Endometrium (tissue), 2 donors: ENCODE measurements around the gene ATXN7L1.

Experiments
- FAIRE-seq: peaks from 2 replicates; lab custom pipeline; 2012; peaks lifted over from hg19 to GRCh38; lab: Jason Lieb, UNC
- donor health status: control.
- donor health status: control.

The ATXN7L1 gene

DNA sequence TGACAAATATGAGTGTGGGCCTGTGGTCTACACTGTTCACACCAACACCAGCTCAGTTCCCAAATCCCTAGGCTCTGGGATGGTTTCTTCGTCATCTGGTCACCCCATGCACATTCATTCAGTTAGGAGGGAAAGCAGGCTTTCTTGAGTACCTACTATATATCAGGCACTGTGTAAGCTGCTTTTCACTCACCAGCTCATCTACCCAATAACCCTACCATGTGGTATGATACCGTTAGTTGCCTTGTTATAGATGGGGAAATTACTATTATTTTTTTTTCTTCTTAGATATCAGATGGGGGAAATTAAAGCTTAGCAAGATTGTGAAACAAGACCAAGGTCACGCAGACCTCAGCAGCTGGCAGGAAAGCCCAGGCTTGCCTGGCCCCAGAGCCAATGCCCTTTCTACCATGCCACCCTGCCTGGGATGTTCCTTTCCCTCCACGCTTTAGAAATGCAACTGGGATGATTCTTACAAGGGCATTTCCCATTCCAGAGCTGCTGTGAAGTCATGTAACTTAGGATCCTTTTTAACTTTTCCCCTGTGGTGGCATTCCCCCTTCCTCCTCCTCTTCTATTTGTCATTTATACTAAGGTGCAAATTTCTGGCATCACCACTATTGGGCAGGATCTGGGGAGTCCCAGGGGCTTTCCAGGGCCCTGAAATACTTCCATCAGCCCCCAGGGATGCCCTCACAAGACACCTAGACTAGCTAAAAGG lies 202.0 kb downstream of the ATXN7L1 start:
- FAIRE-seq: no peak

DNA sequence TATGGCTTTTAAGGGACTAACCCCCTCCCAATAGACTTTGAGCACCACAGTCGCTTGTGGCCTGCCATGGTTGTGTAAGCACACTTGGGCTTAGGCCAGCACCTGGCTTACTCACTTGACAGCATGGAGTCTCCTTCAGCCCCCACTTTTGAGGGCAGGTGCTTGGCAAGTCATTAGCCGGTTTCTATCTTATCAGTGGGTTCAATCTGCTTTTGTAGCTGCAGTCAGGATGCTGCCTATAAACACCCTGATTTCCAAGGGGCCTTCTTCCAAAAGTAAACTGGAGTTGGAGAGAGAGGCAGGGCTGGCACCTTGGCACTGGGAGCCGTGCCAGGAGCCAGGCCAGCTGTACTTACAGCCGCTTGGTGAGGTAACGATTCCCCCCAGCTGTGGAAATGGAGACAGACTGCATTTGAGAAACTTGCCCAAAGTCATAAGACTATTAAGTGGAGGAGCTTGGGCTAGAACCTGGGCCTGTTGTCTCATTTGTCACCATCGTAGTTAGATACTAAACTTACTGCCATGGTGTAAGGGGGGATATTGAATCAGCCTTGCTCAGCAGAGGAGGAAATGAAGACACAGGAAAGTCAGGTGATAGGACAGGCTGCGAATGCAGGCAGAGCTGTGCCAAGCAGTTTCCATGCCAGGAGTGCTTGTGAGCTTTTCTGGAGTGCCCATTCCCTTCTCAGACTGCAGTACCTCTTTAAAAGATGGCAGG lies 202.9 kb downstream of the ATXN7L1 start:
- FAIRE-seq: no peak

DNA sequence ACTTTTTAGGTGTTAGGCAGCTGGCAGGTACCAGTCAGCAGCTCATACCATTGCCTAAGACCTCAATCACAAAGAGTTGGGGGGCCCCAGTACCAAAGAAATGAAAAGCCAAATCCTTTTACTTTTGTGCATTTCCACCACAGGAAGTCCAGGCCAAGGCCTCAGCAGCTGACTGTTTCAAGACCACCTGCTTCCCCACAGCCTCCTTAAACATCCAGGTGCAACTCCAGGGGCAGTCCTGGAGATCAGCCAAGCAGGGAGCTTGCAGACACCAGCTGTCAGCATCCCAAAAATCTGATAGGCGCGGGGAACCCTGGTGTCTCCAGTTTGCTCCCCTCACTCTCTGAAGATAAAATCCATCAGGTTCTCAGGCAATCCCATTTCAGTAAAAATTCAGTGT lies 203.6 kb downstream of the ATXN7L1 start:
- FAIRE-seq: no peak

DNA sequence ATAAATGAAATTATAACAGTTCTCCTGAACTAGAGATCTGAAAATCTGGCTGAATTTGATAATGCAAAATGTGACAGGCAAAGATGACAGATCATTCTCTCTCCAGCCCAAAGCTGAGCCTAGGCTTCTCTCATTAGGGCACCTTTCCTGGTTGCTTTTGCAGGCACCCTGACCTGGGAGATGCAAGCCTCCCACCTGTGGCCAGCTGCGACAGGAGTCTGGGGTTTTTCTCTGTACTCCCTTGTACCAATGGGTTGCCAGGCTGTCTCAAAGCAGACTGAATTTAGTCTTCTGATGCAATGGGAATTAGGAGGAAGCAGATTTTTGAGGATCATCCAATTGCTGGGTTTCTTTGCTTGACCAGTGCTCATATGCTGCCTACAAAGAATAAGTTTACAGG lies 210.1 kb downstream of the ATXN7L1 start:
- no peak for FAIRE-seq

DNA sequence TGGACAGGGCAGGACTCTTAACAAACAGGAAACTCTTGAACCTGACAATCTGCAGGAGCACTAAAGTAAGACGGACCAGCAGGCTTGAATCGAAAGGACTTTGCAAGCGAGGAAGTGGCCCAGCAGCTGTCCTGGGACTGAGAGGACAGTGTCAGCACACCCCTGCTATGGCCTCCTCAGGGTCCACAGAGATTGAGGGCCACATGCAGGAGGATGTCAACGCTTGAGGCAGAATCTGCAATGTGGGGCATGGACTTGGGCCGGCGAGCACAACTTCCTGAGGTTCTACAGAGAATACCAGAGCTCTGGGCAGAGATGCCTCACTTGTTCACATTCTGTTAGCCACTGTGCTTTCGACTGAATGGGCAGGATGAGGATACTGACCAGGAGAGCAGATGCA lies 210.7 kb downstream of the ATXN7L1 start:
- no peak for FAIRE-seq

DNA sequence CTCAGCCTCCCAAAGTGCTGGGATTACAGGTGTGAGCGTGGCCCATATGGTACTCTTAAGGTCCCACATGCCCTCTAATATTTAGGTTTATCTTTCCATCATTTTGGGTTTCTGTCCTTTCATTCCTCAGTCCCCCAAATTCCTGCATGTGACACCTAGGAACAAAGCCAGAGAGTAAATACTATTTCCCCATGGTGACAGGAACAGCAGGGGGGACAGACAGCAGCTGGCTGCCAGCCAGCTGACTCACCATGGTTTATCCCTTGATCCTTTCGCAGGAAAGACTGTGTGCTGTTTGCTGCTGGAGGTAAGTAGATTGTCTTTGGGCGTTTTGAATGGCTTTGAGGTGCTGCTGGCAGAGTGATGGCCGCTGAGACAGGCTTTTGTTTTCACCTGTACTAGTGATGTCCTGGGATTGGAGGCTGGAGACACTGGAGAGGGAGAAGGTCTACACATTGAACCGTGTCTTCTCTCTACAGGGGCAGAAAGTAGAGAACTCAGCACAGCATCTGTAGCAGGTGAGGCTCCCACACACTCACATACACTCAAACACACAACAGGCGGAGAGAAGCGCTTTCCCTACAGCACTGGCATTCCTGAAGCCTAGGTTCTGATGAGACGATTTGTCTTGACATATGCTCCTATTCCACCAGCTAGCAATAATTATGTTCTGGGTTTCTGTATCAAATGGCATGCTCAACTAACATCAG lies 211.4 kb downstream of the ATXN7L1 start:
- FAIRE-seq: no peak

DNA sequence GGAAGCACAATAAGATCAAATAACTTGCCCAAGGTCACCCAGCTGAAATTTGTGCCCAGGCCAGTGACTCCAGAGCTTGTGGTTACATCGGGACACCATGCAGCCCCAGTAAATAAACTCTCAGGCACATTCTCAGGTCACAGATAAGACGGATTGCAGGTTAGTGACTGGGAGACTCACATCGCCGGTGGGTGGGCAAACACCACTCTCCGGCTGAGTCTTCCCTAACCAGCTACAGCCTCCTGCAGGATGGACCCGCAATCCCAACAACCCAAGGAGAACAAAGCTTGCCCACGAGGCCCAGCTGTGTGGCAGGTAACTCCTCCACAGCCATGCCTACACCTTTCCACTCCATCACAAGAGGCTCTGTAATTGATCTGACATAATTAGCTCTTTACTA lies 213.4 kb downstream of the ATXN7L1 start:
- FAIRE-seq: no peak

DNA sequence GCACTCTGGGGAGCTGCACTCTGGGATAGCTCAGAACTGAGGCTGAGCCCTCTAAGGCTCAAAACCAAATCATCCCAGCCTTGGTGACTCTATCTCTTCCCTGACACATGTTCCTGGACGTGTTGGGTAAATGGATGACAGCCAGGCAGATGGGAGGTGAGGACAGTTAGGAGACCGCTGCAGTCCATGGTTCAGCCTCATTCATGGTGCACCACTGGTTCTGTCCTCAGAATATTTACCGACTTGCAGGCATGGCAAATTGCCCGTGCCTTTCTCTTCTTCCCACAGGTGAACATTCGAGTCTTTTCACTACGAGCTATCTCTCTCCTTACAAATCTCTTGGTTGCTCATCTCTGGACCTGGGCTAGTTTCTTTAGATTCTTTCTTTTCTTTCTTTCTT lies 214.8 kb downstream of the ATXN7L1 start:
- FAIRE-seq: no peak

DNA sequence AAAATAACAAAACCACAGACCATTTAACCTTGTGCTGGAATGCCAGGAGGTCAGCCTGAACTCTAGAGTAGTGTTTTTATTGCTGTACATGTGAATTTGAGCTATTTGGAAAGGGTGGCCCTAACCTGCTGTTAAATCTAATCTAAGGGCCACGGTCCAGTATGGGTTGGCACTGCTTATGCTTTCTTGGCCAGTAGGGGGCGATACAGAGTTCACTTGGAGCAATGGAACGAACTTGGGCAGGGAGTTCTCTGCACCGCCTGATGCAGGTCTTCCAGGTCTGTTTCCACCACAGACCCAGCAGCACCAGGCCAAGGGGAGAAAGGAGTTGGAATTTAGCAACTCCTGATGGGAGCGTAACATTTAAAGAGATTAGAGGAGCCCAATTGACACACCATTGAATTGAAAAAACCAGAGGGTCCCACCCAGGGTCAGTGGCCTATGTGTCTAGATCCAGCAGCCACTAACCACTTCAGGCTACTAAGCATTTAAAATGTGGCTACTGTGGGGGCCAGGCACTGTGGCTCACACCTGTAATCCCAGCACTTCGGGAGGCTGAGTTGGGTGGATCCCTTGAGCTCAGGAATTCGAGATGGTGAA lies 219.4 kb downstream of the ATXN7L1 start:
- no peak for FAIRE-seq

DNA sequence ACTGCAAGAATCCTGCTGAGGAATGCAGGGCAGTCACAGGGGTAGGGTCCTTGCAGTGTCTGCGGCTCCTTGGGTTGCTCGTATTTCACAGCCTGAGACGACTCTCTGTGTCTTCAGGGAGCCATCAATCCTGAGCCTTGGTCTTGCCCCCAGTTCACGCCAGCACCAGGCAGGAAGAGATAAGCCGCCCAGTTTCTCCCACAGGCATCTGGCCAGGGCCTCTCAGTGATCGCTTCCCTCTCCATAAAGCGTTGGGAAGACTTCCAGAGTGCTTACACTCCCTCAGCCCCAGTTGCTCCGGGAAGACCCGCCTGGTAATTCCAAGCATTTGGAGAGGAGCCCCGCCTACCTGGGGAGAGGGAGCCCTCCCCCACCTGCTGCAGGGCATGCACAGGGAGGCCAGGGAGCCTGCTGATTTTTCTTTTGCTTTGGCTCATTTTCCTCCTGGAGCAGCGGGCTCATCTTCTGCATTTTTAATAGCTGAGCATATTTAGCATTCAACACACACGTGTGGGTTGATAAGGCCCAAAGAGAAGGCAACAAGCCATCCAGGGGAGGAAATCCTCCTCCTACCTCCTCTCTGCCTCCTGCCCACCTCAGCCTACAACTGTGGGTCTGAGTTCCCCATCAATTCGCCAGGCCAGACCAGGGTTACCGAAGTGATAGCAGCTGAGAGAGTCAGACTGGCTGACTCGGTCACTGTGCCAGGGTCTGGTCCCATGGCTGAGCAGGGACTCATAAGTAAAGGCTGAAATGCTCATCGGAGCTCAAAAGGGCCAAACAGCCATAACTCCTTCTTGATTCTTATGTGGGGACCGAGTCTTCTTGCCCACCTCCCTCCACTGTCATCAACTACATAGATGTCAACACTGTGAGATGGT lies 220.7 kb downstream of the ATXN7L1 start:
- FAIRE-seq: no peak

DNA sequence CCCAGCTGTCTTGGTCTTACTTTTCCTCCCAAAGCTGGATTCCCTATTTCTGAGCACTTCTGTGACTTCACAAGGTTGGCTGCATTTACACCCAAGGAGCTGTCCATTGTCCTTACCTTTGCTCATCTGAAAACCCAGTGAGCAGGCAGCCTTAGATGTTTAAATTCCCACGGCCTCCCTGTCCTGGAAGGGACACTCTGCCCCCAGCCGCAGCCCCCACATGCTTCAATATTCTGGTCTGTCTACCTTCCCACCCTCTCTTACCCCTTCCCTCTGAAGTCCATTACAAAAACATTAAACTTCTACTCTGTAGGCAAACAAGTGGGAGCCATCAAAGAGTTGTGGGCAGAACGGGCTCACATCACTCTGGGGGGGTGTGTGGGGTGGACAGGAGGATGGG lies 221.3 kb downstream of the ATXN7L1 start:
- FAIRE-seq: no peak

DNA sequence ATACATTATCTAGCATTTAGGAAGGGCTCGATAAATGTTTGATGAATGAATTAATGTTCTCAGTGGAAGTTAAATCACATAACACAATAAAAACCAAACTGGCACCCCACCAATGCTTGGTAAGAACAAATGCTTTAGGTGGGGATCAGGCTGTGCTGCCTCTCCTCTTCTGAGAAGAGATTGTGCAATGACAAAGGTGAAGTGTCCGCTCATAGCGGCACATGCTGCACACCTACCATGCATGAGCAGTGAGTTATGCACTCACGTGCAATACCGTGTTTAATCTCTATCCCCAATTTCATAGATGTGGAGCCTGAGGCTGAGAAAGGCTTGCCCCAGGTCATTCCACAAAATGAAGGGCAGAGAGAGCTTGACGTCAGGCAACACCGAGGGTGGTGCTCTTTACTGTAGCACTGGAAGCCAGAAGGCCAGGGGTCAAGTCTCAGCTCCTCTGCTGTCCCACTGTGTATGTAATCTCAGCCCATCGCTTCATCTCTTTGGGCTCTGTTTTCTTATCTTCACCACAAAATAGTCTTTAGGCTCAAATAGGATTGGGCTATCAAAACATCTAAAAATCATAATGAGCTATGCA lies 222.2 kb downstream of the ATXN7L1 start:
- no peak for FAIRE-seq

DNA sequence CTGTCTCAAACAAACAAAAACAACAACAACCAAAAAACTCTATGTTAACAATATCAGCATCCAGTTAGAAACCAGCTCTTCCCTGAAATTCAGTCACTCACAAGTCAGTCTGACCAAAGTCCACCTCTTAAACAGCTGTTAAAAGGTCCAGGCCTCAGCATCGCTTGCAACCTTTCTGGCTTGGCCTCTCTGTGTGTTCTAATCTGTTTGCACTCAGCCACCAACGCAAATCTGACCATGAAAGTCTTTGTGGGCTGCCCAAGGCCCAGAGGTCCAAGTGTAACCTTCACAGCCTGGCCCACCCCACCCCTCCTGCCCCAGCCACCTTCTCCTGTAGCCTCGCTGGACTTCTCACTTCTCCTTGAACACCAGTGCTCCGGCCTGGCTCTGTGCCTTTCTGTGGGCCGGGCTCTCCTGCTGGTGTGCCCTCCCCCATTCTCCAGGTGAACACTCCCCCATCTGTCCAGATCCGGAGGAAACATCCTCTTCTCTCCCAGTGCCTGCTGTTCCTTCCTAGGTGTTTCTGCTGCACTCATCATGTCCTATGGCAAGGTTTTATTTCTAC lies 222.9 kb downstream of the ATXN7L1 start:
- no peak for FAIRE-seq

DNA sequence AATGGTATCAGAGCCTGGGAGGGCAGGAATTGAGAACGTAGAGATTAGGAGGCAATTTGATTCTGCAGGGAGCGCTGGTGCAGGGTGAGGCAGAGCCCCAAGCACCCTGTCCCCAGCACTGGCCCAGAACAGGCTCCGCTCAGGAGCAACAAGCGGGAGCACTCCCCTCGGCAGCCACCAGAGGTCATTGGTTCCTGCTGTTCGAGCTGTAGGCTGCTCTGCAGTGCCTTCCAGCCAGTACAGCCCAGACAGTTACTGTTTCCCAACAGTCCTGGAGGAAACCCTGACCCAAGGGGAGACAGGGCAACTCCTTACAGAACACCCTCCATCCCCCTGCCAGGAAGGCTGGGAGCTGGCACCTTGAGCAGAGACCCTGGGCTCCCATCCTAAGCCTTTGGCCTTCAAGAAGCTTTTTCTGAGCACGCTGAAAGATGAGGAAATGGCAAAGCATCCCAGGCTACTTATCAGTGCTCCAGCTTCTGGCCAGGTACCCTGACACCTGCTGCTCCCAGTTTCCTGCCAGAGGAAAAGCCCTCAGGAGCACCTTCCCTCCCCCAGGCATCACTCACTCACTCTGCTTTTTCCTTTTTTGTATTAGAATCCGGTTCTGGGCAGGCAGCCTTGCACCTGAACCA lies 223.9 kb downstream of the ATXN7L1 start:
- no peak for FAIRE-seq

DNA sequence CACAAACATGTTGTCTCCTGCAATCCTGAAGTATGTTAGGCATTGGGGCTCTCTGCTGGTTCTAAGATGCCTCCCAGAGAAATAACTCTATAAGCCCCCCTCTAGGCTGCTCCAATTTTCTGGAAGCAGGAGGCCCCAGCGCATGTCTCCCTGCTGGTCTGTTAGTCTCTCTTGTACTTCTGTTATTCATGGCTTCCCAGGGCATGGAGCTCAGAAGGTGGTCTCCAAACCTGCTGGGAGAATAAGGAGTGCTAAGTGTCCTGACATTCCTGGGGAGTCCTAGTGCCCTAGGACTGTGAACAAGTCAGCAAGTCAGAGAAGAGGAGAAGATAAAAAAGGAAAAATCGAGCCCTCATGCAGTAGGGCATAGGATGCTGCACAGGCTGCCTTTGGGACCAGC lies 224.6 kb downstream of the ATXN7L1 start:
- FAIRE-seq: no peak

DNA sequence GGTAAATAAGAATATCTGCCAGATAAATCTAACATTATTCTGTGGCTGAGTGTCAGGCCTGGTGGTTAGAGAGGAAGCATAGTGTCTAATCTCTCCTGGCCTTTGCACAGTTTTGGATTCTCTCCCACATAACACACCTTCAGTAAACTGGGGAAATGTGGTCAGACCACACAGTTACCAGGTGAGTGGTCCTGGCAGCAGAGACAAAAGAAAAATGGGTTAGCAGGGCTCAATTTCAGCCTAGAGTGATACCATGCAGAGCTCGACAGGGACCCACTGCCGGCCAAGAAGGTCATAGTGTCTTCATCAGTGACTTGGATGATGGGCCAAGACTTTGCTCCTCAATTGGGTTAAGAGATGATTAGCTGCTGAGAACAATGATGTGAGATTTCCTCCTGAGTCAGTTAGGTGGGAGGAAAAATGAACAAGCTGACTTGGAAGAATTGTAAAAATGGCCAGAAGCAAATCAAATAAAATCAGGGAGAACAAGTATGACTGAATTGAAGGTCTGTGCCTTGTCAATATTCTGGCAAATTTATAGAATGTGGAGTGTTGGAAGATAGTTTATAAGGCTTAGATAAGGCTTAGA lies 225.9 kb downstream of the ATXN7L1 start:
- no peak for FAIRE-seq

DNA sequence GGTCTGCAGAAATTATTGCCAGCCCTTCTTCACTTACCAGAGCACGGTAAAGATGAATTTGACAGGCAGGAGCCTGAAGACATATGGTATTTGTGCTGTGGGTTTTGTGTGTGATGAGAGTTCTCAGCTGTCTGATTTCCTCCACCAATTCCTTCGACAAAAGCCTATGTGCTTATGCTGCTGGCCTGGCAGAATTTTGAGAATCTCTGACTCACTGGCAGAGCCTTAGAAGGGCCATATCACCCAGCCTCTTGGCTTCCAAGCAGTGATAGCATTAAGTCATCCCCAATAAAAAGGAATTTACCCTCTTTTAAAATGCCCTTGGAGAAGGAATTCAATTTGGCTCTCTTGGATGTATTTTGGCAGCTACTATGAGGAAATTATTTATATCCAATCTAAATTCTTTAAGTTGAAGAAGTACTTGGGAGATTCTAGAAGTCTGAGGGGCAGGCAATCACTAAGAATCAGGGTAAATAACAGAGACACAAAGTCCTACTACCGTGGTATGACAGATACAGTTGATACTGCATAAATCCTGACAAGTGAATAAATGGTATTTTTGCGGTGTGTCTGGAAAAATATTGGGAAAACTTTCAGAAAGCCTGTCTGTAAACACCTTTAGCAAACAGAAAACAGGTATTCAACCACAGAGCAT lies 226.5 kb downstream of the ATXN7L1 start:
- no peak for FAIRE-seq

DNA sequence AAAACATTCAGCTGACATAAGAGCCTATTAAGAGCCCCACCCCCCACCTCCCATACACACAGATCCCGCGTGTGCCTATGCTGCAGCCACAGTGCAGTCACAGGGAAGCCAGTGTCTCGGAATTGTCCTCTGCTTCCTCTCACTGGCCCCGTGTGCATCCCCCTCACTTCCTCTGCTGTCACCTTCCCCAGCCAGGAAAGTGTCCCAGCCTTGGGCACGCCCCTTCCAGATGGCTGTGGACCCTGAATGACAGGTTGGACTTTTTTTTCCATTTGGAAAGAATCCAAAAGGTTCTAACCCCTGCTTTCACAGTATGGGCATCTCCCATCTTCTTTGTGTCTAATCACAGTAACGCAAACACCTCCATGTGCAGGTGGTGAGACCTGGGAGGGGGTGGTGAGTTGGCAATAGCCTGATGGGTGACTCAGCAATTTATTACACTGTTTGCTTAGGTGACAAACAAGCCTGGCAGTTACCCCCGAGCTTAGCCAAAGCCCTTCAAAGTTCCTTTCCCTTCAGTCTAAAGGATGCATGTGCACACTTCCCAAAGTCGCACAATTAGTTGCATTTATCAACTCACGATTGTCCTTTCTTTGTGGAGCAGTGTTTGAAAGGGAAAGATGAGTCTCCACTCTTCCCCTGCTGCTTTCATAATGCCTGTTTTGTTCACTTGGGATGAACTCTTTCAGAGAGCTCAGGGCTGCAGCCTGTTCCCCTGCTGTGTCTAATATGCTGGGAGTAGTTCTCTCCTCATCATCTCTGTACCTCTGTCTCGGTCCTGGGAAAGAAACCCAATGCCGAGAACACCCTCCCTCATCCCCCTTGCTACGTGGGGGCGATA lies 227.6 kb downstream of the ATXN7L1 start:
- no peak for FAIRE-seq

DNA sequence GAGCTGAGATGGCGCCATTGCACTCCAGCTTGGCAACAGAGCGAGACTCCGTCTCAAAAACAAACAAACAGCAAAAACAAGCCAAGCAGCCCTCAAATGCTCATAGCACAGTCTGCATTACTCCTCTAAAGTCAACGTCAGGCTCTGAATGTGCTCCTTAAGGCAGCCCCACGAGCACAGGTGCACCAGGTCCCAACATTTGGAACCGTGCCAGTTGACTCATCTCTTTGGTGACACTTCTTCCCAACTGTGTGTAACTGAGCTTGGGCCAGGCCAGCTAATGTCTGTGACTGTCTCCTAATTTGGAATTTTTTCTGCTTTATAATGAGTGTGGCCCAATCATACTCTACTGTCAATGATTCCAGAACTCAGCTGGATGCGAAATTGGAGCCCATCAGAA lies 228.8 kb downstream of the ATXN7L1 start:
- FAIRE-seq: no peak
